ENCODE results near the gene GABRR2.

DNA sequence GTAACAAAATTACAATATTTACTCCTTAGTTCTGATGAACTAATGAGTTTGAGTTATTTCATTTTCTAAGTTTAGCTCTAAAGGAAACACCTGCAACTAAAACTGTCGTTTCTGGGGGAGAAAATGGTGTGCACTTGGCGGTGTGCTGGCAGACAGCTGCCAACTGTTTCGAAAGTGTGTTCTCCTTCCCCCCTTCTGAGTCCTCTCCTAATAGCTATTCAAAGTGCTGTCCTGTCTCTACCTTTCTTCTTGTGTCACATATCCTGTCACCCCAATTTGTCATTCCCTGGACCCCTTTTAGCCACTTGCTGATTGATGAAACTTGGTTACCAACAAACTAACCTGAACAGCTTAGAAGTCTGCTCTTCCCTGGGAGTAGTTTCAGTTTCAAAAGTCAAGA lies 42.3 kb upstream of the GABRR2 start:
- no peak for TF ChIP-seq EZH2 (IDR thresholded peaks at IDR 0.05; ENCODE audit: borderline replicate concordance, low read length)
- TF ChIP-seq, protein P1, sequence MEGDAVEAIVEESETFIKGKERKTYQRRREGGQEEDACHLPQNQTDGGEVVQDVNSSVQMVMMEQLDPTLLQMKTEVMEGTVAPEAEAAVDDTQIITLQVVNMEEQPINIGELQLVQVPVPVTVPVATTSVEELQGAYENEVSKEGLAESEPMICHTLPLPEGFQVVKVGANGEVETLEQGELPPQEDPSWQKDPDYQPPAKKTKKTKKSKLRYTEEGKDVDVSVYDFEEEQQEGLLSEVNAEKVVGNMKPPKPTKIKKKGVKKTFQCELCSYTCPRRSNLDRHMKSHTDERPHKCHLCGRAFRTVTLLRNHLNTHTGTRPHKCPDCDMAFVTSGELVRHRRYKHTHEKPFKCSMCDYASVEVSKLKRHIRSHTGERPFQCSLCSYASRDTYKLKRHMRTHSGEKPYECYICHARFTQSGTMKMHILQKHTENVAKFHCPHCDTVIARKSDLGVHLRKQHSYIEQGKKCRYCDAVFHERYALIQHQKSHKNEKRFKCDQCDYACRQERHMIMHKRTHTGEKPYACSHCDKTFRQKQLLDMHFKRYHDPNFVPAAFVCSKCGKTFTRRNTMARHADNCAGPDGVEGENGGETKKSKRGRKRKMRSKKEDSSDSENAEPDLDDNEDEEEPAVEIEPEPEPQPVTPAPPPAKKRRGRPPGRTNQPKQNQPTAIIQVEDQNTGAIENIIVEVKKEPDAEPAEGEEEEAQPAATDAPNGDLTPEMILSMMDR (IDR thresholded peaks at IDR 0.05; ENCODE audit: low read length), result no peak

Data from OCI-LY1 (cell line).